ENCODE results near the gene FAM163A.

DNA sequence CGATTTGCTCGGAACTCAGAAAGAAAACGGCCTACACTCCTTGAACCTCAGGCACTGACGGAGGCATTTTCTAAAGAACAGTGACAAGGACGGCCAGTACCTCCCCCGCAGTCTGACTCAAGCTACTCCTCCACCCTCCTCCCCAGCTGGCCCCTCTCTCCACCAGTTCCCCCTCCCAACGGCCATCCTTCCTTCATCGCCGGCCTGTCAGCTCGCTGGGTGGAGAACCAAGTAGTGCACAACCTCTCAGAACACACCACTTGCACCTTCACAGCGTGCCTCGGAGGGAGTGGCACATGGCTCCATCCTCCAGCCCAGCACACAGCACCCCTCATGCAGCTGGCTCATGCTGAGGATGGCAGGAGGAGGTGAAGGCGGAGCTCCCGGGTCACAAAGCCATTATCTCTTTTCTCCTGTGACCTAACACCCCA is 75.7 kb downstream of the FAM163A start:
- TF ChIP-seq, protein P1, sequence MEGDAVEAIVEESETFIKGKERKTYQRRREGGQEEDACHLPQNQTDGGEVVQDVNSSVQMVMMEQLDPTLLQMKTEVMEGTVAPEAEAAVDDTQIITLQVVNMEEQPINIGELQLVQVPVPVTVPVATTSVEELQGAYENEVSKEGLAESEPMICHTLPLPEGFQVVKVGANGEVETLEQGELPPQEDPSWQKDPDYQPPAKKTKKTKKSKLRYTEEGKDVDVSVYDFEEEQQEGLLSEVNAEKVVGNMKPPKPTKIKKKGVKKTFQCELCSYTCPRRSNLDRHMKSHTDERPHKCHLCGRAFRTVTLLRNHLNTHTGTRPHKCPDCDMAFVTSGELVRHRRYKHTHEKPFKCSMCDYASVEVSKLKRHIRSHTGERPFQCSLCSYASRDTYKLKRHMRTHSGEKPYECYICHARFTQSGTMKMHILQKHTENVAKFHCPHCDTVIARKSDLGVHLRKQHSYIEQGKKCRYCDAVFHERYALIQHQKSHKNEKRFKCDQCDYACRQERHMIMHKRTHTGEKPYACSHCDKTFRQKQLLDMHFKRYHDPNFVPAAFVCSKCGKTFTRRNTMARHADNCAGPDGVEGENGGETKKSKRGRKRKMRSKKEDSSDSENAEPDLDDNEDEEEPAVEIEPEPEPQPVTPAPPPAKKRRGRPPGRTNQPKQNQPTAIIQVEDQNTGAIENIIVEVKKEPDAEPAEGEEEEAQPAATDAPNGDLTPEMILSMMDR (conservative IDR thresholded peaks at IDR 0.05 in 1 of 2, IDR thresholded peaks at IDR 0.05 in 1 of 2; ENCODE audit: low read depth in 1 of 2, low read length in 2 of 2) = no peak
- TF ChIP-seq EZH2 (IDR thresholded peaks at IDR 0.05; ENCODE audit: low read length, missing control alignments) = no peak

Measured in fibroblast of lung (primary cell).